Osteocyte (in vitro differentiated cells): Measurements from ENCODE around the gene REEP6. TPM values are rescaled to one million over a fixed set of nuclear protein-coding genes. Genes with fewer than 3 reads are reported as not detected.
A peak's percentile ranks its signal among the peaks of the same experiment; 100 is the strongest.

Experiments used
- DNase-seq: peaks from one replicate; pipeline ENCODE4 v3.0.0; 2021; ENCODE audit warnings: mixed read lengths; ENCODE audit not compliant: unreplicated experiment; ENCODE audit errors: extremely low spot score
- H3K27ac Mint-ChIP-seq: one replicate; pipeline ENCODE4 v1.8.0; 2021; ENCODE audit warnings: mild to moderate bottlenecking, mixed read lengths; ENCODE audit not compliant: unreplicated experiment
- H3K27me3 Mint-ChIP-seq: one replicate; pipeline ENCODE4 v1.8.0; 2021; ENCODE audit warnings: mixed read lengths; ENCODE audit not compliant: unreplicated experiment
- H3K36me3 Mint-ChIP-seq: one replicate; pipeline ENCODE4 v1.8.0; 2021; ENCODE audit warnings: mixed read lengths; ENCODE audit not compliant: unreplicated experiment
- H3K4me1 Mint-ChIP-seq: one replicate; pipeline ENCODE4 v1.8.0; 2021; ENCODE audit warnings: mixed read lengths; ENCODE audit not compliant: unreplicated experiment
- H3K4me3 Mint-ChIP-seq: one replicate; pipeline ENCODE4 v1.8.0; 2021; ENCODE audit warnings: mild to moderate bottlenecking, moderate library complexity, mixed read lengths; ENCODE audit not compliant: unreplicated experiment
- H3K9me3 Mint-ChIP-seq: one replicate; pipeline ENCODE4 v1.8.0; 2021; ENCODE audit warnings: mixed read lengths; ENCODE audit not compliant: unreplicated experiment
- total RNA-seq: library from RNA; stranded (reverse); gene quantifications from 2 replicates; pipeline ENCODE4 v1.2.1, GENCODE V29; 2021
- TF ChIP-seq, protein P1 (sequence below): fragments of 200-600 bp; sonication (generic); IDR thresholded peaks from 2 replicates; pipeline ENCODE4 v1.5.0; 2021; ENCODE audit warnings: antibody characterized with exemption, mild to moderate bottlenecking, moderate library complexity

REEP6 gene
- total RNA-seq, 1 donor from 2014 or later, result 4.1 TPM

DNA sequence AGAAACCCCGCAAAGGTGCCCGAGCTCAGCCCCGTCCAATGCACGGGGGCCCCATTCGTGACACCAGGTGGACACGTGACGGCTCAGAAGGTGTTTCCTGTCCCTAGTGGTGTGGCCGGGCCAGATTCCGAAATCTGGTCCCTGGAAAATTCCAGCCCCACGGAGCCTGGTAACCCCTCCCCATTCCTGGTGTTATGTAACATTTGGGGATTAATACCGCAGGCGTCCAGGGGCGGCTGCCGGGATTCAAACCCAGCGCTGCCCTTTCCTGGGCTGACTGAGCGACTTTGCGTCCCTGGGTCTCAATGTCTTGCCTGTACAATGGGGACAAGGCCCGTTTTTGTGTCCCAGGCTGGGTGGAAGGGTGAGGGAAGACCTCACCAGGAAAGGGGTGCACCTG is 31.9 kb downstream of the REEP6 start:
- no peaks in the 10 kb centered on the region for H3K9me3 Mint-ChIP-seq
- DNase-seq, result no peak
- H3K36me3 Mint-ChIP-seq, result no peaks in the 10 kb centered on the region
- H3K27me3 Mint-ChIP-seq, result peaks cover 17% of the 10 kb centered on the region
- TF ChIP-seq, protein P1, sequence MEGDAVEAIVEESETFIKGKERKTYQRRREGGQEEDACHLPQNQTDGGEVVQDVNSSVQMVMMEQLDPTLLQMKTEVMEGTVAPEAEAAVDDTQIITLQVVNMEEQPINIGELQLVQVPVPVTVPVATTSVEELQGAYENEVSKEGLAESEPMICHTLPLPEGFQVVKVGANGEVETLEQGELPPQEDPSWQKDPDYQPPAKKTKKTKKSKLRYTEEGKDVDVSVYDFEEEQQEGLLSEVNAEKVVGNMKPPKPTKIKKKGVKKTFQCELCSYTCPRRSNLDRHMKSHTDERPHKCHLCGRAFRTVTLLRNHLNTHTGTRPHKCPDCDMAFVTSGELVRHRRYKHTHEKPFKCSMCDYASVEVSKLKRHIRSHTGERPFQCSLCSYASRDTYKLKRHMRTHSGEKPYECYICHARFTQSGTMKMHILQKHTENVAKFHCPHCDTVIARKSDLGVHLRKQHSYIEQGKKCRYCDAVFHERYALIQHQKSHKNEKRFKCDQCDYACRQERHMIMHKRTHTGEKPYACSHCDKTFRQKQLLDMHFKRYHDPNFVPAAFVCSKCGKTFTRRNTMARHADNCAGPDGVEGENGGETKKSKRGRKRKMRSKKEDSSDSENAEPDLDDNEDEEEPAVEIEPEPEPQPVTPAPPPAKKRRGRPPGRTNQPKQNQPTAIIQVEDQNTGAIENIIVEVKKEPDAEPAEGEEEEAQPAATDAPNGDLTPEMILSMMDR, result no peak
- H3K27ac Mint-ChIP-seq, result no peak overlapping the region
- peaks cover 4% of the 10 kb centered on the region for H3K4me1 Mint-ChIP-seq
- no peak overlapping the region for H3K4me3 Mint-ChIP-seq

DNA sequence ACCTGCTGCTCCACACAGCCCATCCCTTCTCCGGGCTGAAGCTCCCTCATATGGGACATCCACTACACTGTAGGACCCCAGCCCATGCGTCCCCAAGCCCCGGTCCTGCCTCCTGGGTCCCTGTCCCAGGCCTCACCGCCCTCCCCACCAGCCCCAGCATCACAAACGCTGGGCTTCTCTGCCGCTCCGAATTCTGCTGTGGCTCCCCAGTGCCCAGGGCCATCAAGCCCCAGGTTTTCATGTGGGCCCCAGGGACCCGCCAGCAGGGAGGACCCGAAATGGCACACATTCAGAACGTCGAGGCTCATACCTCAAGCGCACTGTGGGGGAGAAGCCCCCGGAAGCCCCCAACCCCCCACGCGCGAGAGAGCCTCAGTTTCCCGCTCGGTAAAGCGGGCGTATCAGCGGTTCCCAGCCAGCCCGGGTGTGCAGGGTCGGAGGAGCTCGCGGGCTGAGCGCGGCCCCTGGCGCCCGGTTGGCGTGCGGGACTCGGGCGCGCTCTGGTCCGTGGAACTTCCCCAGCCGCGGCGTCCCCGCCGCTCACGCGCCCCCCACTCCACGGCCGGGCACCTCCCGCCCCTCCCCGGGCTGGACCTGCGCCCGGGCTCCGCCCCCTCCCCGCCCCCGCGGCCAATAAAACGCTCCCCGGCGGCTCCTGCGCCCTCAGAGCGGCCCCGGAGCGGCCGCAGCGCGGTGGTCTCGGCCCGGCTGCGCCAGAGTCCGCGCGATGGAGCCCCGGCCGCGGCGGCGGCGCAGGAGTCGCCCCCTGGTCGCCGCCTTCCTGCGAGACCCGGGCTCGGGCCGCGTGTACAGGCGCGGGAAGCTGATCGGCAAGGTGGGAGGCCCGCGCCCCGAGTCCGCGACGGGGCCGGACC is 32.7 kb downstream of the REEP6 start, which contains the start of gene PLK5:
Gene PLK5 (plus strand): TSS at position 666 of the 875 bp plus-strand sequence. CDS start 2,920 bp downstream, outside the sequence.
- no peaks in the 10 kb centered on the region for H3K9me3 Mint-ChIP-seq
- H3K27ac Mint-ChIP-seq, result no peak within 1 kb of the TSS
- no peaks in the 10 kb centered on the region for H3K36me3 Mint-ChIP-seq
- TF ChIP-seq, protein P1, result no peak
- peaks cover 17% of the 10 kb centered on the region for H3K27me3 Mint-ChIP-seq
- no peak for DNase-seq
- H3K4me3 Mint-ChIP-seq, result peak within 1 kb of the TSS; percentile 36
- H3K4me1 Mint-ChIP-seq, result peaks cover 4% of the 10 kb centered on the region

DNA sequence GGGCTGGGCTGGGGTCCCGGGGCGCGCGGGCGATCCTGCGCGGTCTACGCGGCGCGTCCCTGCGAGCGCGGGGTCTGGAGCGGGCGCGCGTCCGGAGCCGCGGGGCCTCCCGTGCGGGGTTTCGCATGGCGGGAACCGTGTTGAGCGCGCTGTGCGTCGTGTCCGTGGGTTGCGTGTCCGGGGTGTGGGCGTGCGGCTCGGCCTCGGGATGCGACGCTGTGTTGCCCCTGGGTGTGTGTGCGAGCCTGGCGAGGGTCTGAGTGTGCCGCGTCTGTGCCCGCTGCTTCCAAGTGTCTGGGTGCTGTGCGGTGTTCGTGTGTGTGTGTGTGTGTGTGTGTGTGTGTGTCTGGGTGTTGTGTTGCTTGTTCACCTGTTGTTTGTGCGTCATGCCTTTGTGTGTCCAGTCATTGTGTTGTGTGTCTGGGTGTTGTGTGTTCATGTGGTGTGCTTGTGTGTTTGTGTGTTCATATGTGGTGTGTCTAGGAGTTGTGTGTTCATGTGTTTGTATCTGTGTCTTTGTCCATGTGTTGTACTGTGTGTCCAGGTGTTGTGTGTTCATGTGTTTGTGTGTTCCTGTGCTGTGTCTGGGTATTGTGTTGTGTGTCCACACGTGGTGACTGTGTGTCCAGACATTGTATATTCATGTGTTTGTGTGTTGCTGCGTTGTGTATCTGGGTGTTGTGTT is 33.4 kb downstream of the REEP6 start:
- Mint-ChIP-seq H3K36me3 (no peaks in the 10 kb centered on the region), H3K9me3 (no peaks in the 10 kb centered on the region), H3K27ac (no peak overlapping the region), H3K4me3 (peak overlapping the region; percentile 36), H3K4me1 (peaks cover 4% of the 10 kb centered on the region), H3K27me3 (peaks cover 17% of the 10 kb centered on the region)
- no peak for DNase-seq
- TF ChIP-seq, protein P1, result no peak

DNA sequence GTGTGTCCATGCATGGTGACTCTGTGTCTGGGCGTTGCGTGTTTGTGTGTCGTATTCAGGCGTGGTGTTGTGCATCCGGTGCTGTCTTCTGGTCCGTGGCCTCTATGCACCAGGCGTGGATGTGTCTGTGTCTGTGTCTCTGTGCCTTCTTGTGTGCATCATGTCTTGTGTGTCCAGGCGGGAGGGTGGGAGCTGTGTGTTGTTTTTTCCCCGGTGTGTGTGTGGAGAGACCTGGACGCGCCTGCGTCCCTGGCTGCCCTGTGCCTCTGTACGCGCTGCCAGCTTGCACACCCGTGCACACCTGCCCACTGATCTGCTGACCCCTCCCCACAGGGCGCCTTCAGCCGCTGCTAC is 34.0 kb downstream of the REEP6 start:
- peak overlapping the region; percentile 36 for H3K4me3 Mint-ChIP-seq

More for the DNA sequence above, 34.0 kb downstream of the REEP6 start:
- no peaks in the 10 kb centered on the region for H3K36me3 Mint-ChIP-seq
- DNase-seq, result no peak
- TF ChIP-seq, protein P1, result no peak
- H3K27ac Mint-ChIP-seq, result no peak overlapping the region
- peaks cover 4% of the 10 kb centered on the region for H3K4me1 Mint-ChIP-seq
- H3K27me3 Mint-ChIP-seq, result peaks cover 18% of the 10 kb centered on the region
- H3K9me3 Mint-ChIP-seq, result no peaks in the 10 kb centered on the region
